ENCODE measurements around the gene PRPF40B. TPM values are rescaled to one million over a fixed set of nuclear protein-coding genes. Genes with fewer than 3 reads are reported as not detected.

The PRPF40B gene
- total RNA-seq, result 10 to 100 TPM in 3 of 5 donors, 1 to 10 TPM in 2; 6.7 to 39.7 (median 14.0) TPM
- polyA plus RNA-seq, result 10 to 100 TPM in 2 of 3 donors, 1 to 10 TPM in 1; 6.6 to 17.4 (median 12.6) TPM
- long read RNA-seq, donor 1, result 0 reads
- long read RNA-seq, donor 2, result 0 reads
- long read RNA-seq, donor 3, result 0 reads
- long read RNA-seq, donor 4, result 0 reads
- long read RNA-seq, donor 5, partial matches to known transcripts, result 0 of 1 reads
- long read RNA-seq, donor 5, other reads (novel, unspliced or antisense), result 0 of 1 reads
- long read RNA-seq, donor 6, partial matches to known transcripts, result 0 of 1 reads
- long read RNA-seq, donor 6, other reads (novel, unspliced or antisense), result 0 of 1 reads
- long read RNA-seq, donor 7, result 0 reads
- long read RNA-seq, donor 8, result 0 reads
- long read RNA-seq, donor 9, partial matches to known transcripts, result 12 of 12 reads
- long read RNA-seq, donor 9, other reads (novel, unspliced or antisense), result 0 of 12 reads
- long read RNA-seq, donor 10, result 0 reads

DNA sequence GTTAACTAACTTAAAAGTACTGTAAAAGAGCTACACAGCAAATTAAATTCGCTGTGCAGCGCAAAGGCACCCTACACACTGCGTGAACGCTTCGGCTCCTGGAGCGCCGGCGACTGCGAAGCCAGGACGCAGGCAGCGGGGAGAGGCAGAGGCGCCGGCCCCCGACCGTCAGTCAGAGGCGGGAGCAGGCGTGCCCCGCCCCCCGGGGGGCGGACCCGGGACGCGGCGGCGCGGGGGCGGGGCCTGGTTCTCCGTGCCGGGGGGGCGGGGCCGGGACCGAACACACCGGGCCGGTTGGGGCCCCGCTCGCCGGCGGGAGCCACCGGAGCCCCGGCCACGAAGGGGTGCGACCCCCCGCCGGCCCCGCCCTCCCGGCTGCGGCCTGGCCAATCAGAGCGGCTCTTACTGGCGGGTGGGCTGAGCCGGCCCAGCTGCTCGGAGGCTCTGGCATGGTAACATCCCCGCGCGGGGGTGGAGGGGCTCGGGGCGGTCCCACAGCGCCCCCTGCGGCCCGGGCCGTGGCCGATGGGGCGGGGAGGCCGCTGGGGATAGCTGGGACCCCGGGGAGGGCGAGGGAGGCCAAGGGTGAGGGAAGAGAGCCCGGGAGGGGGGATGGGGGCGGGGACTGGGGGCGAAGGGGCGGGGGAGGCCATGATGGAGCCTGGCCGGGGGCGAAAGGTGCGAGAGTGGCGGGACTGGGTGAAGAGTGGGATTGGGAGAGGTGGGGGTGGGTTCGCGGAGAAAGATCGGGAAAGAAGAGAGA, at the start of gene PRPF40B:
TSS of gene PRPF40B (plus strand) at position 420 of the 763 bp plus-strand sequence. CDS start at position 450, 30 bp downstream.
- peak; percentile 93 to 96 for DNase-seq
- H3K4me1 ChIP-seq, result peaks cover 12 to 32% (median 25%) of the 10 kb centered on the region in 4 donors
- peak within 1 kb of the TSS; percentile 62 to 74 (median 64) for H3K4me3 ChIP-seq
- H3K36me3 ChIP-seq, result no peaks in the 10 kb centered on the region
- H3K9me3 ChIP-seq, result no peaks in the 10 kb centered on the region
- no peaks in the 10 kb centered on the region for H3K27me3 ChIP-seq
- TF ChIP-seq POLR2A (IDR thresholded peaks at IDR 0.05) (peak in 2 of 4 donors; percentile 56 to 80), POLR2AphosphoS5 (IDR thresholded peaks at IDR 0.05) (peak; percentile 64 to 96 (median 96)), EP300 (IDR thresholded peaks at IDR 0.05) (no peak)
- TF ChIP-seq, protein P1, sequence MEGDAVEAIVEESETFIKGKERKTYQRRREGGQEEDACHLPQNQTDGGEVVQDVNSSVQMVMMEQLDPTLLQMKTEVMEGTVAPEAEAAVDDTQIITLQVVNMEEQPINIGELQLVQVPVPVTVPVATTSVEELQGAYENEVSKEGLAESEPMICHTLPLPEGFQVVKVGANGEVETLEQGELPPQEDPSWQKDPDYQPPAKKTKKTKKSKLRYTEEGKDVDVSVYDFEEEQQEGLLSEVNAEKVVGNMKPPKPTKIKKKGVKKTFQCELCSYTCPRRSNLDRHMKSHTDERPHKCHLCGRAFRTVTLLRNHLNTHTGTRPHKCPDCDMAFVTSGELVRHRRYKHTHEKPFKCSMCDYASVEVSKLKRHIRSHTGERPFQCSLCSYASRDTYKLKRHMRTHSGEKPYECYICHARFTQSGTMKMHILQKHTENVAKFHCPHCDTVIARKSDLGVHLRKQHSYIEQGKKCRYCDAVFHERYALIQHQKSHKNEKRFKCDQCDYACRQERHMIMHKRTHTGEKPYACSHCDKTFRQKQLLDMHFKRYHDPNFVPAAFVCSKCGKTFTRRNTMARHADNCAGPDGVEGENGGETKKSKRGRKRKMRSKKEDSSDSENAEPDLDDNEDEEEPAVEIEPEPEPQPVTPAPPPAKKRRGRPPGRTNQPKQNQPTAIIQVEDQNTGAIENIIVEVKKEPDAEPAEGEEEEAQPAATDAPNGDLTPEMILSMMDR (IDR thresholded peaks at IDR 0.05), result peak in 3 of 7 experiments; percentile 36 to 63 (median 40)
- H3K27ac ChIP-seq, result peak within 1 kb of the TSS; percentile 59 to 91 (median 89)
- WGBS, 5 donors, result 1 to 4% (median 2%) methylated on average over 22 to 76 of the region's 76 CpGs
- intact Hi-C loops (cut with DNase I; ENCODE audit: low total_unique reads), result no loop called here

DNA sequence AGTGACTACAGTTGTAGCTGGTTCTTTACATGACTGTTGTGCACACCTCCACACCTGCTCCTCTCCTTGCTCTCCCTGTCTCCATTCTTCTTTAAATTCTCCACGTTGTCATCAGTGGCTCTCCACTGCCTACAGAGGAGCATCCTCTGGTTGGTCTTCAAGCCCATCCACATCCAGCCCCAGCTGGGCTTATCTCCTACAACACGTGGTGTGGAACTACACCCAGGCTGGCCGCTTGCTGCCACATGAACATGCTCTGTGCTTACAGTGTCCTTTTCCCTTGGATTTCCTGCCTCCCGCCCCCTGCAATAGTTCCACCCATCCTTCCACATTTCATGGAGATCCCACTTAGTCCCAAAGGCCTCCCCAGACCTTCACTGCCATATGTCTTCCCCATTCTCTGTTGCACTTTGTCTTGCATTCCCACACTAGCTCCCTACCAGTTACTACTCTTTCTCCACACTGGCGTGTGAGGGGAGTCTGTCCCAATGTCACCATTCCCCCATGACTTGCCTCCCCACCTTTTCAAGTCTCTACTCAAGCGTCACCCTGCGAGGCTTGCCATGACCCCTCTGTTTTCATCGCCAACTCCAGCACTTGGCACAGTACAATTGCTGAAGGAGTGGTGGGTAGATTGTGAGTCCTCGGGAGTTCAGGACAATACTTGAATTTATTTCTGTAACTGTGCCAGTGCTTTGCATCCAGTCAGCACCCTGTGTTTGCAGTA, 45.6 kb upstream of the PRPF40B start:
- intact Hi-C loops (cut with DNase I; ENCODE audit: low total_unique reads), result no loop called here
- Histone ChIP-seq H3K9me3 (no peaks in the 10 kb centered on the region), H3K4me1 (peaks cover 1 to 18% (median 13%) of the 10 kb centered on the region in 4 donors), H3K4me3 (no peak overlapping the region), H3K27me3 (no peaks in the 10 kb centered on the region), H3K36me3 (peaks cover 0 to 29% (median 15%) of the 10 kb centered on the region in 4 donors), H3K27ac (no peak overlapping the region)
- WGBS, 5 donors, result 70 to 81% (median 73%) methylated on average over 9 of the region's 9 CpGs
- DNase-seq, result no peak
- TF ChIP-seq EP300 (IDR thresholded peaks at IDR 0.05) (no peak), POLR2A (IDR thresholded peaks at IDR 0.05) (no peak), POLR2AphosphoS5 (IDR thresholded peaks at IDR 0.05) (no peak)
- TF ChIP-seq, protein P1 (IDR thresholded peaks at IDR 0.05), result no peak

DNA sequence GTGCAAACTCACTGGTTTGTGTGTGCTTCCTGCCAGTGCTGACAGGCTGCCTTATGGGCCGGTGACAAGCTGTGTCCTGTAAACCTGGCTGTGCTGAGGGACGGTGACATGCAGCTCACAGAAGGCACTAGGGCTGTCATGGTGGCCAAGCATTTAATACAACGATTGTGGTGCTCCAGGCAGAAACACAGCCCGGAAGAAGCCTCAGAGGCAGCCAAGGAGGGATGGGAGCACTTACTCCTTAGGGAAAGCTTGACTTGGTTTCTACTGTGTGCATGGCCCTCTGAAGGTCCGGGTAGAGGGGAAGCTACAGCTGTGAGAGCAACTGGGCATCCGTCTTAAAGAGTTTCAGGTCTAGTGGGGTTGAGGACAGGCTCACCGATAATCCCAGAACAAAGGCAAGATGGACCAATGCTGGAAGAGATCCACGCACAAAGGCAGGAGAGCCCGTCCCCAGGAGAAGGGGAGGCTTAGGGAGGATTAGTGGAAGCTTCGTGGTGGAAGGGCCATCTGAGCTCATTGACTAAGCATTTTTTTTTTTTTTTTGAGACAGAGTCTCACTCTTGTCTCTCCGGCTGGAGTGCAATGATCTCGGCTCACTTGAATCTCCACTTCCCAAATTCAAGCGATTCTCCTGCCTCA, 44.8 kb upstream of the PRPF40B start:
- H3K9me3 ChIP-seq, result no peaks in the 10 kb centered on the region
- H3K36me3 ChIP-seq, result peaks cover 0 to 29% (median 13%) of the 10 kb centered on the region in 4 donors
- WGBS, 5 donors, result 80 to 90% (median 87%) methylated on average over 12 to 13 of the region's 13 CpGs

More for the DNA sequence above, 44.8 kb upstream of the PRPF40B start:
- intact Hi-C loops (cut with DNase I; ENCODE audit: low total_unique reads), result no loop called here
- no peak overlapping the region for H3K27ac ChIP-seq
- H3K4me3 ChIP-seq, result no peak overlapping the region
- DNase-seq, result no peak
- H3K4me1 ChIP-seq, result peaks cover 8 to 27% (median 18%) of the 10 kb centered on the region in 4 donors
- H3K27me3 ChIP-seq, result no peaks in the 10 kb centered on the region
- TF ChIP-seq POLR2A (IDR thresholded peaks at IDR 0.05) (no peak), EP300 (IDR thresholded peaks at IDR 0.05) (no peak), POLR2AphosphoS5 (IDR thresholded peaks at IDR 0.05) (no peak)
- TF ChIP-seq, protein P1 (IDR thresholded peaks at IDR 0.05), result no peak
